NCI-H446 (cell line): ENCODE measurements around the gene MEA1.
A peak's percentile ranks its signal among the peaks of the same experiment; 100 is the strongest.

Source experiments
- DNase-seq, 2 experiments: peaks; one replicate each; lab custom pipeline; 2025; lab: John Stamatoyannopoulos, UW

The MEA1 gene

DNA sequence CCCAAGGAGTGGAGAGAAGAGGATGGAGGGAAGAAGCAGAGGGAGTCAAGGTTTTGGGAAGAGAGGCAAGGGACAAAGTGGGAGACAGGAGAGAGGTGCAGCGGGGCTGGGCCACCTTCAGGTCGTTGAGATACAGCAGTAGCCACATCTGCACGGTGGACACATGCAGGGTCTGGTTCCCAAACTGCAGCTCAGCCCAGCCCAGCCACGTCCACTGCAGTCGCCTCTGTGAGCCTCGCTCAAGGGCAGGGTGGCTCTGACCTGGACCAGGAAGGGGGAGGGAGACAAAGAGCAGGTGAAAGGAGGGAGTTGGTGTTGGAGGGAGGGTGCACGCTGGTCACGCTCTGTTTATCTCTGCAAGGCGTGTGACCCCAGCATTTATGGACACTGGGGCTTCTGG is 25.0 kb upstream of the MEA1 start:
- no peak for DNase-seq

DNA sequence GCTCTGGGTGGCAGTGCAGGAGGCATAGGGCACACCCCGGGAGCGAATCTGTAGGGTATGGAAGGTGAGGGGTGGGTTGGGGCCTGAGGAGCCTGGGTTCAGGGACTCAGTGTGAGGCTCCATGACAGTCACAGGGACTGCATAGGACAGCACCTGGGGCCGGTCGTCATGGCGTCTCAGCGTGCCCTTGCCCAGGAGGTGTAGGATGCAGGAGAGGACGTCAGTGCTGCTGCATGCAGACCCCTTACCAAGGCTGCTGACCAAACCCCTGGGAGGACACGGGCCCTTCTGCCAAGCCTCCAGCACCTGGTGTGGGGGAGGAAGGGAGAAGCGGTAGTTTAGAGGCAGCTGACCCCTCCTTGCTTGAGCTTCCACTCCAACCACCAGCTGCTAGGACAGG is 24.0 kb upstream of the MEA1 start:
- DNase-seq: no peak

DNA sequence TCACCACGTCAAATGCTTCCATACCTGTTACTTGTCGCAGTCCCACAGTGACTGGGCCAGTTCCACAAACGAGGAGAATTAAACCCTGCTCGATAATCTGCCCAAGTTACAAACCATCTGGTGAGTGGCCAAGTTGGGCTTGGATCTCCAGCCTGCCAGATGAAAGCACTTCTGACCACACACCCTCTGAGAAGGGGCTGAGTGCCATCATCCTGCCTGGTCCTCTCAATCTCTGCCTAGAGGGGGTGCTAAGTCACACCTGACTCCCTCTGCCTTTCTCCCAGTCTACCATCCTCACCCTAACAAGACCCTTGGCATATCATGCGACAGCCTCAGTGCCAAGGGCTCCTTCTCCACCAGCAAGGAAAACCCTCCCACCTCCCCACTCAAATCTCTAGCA is 23.5 kb upstream of the MEA1 start:
- no peak for DNase-seq

DNA sequence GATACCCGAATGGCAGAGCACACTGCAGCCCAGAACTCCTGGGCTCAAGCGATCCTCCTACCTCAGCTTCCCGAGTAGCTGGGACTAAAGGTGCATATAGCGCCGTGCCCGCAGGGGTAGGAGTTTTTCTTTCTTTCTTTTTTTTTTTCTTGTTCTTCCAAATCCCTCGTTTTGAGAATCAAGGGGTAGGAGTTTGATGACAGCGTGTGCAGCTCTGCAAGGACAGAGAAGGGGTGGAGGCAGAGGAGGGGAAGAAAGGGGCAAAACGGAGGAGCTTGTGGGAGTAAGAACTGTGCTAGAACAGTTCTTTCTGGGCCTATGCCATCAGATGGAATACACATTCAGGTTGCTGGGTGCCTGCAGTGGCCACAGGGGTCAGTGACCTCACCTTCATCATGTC is 23.0 kb upstream of the MEA1 start:
- DNase-seq: no peak

DNA sequence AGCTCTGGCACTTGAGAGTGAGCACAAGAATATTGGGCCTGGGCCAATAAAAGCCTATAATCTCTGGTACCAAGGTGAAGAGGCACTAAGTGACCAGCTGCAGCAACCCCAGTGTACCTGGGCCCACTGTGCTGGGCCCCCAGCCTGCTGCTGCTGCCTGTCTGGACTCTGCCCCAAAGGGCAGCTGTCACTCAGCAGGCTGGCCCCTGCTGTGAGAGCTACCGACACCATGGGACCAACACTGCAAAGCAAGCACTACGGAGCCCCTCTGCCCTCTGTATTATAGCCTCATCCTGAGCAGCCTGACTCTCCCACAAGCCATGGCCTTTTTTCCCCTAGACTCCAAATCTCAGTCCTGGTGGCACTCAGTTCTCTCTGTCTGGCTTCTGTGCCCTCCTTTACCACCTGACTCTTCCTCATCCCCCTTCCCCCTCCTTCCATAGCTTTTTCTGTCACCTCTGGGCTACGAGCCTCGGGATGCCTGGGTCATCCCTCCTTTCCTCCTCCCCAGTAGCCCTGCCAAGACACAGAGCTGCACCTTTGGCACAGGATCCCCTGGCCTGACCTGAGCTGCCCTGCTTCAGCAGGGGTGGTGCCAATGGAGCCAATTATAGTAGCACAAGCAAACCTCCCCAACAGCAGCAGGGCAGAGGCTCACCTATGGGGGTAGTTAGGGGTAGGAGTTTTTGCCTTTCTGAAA is 21.9 kb upstream of the MEA1 start:
- no peak for DNase-seq

DNA sequence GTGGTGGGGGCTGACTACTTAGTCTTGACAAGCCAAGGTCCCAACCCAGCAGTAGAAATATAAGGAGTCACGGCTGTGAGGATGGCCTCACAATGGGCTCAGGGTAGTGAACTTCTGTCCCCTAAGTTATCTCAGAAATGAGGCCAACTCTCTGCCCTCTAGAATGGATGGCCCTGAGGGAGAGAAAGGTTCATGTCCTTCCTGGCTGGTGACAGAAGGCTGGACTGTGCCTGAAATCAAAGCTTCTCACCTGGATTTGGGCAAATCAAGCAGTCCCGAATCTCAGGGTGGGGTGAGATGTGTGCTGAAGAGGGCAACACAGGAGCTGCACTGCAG is 20.4 kb upstream of the MEA1 start:
- no peak for DNase-seq

DNA sequence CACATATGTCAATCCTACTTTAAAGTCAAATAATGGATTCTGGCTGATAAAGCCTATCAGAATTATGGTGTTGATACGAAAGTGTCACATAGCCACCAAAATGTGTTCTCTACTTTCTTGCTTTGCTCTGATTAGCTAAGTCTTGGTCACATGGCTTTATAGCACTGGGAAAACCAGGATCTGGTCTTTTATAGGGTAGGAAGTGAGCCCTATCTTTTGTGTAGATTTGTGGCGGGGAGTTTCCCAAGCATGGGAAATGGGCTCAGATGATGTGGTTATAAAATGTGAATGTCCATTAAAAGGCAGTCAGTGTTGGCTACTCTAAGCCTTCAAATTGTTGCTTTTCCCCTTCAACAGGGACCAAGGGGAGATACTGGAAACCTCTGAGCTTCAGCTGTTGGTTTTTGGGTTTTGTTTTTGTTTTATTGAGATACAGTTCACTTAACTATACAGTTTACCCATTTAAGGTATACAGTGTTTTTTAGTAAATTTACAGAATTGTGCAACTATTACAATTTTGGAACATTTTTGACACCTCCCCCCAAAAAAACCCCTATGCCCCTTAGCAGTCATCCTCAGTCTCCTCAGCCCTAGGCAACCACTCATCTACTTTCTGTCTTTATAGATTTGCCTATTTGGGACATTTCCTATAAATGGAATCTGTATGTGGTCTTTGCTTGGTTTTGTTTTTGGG is 19.9 kb upstream of the MEA1 start:
- DNase-seq: no peak

DNA sequence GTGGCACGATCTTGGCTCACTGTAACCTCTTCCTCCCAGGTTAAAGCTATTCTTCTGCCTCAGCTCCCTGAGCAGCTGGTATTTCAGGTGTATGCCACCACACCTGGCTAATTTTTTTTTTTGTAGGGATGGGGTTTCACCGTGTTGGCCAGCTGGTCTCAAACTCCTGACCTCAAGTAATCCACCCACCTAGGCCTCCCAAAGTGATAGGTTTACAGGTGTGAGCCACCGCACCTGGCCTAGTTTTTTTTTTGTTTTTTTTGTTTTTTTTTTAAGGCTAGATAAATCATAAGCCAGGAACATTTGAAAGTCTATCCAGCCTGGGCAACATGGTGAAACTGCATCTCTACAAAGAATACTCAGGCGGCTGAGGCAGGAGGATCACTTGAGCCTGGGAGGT is 18.6 kb upstream of the MEA1 start:
- no peak for DNase-seq

DNA sequence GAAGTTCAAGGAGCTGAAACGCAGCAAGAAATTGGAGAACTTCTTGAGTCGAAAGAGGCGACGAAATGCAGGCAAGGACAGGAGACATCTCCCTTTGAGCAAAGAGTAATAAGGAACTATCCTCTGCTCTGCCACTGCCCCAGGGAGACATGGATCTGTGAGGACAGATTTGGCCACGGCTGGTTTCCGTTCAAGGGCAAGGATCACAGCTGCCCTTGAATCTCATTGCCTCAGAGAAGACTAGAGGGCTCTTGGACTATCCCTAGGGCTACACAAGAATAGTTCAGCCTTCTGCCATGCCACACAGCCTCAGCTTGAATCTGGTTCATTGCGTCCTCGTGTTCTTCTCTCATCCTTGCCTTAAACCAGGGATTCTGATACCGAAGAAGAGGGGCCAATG is 15.4 kb upstream of the MEA1 start:
- DNase-seq: no peak

DNA sequence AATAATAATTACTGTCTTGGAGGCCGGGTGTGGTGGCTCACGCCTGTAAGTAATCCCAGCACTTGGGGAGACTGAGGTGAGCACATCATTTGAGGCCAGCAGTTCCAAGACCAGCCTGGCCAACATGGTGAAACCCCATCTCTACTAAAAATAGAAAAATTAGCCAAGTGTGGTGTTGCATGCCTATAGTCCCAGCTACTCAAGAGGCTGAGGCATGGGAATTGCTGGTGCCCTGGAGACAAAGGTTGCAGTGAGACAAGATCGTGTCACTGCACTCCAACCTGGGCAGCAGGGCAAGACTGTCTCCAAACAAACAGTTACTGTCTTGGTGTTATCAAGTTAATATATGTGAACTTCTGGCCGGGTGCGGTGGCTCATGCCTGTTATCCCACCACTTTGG is 12.6 kb upstream of the MEA1 start:
- no peak for DNase-seq

DNA sequence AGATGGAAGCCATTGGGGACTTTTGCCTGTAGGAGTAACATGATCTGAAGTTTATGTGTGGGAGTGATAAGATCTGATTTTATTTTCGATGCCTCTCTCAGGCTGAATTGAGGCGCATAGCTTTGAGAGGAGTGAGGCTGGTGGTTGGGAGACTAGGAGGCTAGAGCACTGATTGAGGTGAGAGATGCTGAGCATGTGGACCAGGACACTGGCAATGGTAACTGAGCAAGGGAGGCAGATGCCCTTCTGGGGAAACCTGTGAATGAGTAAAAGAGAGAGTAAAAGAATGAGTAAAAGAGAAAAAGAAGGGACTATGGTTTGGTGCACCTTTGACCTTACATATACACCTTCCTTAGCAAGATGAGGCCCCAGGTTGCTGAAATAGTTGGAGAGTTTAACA is 10.7 kb upstream of the MEA1 start:
- no peak for DNase-seq

DNA sequence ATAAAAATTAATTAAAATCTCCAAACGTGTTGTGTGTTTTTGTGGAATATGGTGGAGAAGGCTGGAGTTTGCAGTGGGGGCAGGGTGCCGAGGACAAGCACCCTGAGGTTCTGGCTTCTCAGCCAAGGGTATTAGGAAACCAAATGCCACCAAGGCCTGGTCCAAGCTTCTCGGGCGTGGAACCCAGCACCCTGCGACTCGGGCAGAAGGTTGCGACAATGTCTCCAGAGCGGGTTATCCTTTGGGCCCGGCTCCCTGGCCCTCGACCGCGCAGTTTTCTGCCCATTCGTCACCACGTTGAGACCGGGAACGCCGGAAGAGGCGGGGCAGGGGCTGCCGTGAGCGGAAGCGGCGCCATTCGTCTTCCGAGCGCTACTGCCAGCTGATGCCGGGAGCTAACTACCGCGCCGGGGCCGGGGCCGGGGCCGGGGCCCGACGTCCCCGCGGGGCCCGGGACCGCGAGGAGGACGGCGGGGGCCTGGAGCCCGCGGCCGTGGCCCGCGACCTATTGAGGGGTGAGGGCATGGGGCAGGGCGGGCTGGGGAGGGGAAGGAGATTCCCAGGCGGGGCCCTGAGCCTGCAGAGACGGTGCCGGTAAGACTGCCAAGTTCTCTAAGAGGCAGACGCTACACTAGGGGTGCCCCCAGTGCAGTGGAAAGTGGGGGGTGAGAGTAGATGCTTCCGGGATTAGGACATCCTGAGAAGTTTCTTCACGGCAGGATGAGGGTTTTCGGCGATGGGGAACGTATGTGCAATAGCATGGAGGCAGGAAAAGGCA is 7.7 kb upstream of the MEA1 start, which contains the start of gene RRP36:
Gene RRP36 (plus strand): TSS at position 354 of the 778 bp plus-strand sequence. CDS start 32 bp downstream, at position 386.
- peak; percentile 40 to 82 for DNase-seq

DNA sequence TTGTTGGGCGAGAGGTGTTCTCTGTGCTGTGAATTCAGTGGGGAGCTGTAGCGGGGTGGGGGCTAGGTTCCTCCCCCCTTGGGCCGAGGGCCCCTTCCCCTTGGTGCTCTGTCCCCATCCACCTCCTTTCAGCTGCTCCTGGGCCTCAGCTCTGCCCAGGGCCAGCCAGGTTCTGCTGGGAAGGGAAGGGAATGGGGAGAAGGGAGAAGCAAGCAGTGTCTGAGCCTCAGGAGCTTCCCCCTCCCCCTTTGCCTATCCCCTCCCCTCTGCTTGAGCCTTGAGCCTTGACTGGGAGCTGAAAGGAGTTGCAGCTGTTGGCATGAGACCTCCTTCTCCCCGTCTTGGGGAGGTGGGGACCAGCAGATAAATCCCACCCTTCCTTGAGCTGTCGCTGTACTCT is 7.1 kb upstream of the MEA1 start:
- DNase-seq: no peak

DNA sequence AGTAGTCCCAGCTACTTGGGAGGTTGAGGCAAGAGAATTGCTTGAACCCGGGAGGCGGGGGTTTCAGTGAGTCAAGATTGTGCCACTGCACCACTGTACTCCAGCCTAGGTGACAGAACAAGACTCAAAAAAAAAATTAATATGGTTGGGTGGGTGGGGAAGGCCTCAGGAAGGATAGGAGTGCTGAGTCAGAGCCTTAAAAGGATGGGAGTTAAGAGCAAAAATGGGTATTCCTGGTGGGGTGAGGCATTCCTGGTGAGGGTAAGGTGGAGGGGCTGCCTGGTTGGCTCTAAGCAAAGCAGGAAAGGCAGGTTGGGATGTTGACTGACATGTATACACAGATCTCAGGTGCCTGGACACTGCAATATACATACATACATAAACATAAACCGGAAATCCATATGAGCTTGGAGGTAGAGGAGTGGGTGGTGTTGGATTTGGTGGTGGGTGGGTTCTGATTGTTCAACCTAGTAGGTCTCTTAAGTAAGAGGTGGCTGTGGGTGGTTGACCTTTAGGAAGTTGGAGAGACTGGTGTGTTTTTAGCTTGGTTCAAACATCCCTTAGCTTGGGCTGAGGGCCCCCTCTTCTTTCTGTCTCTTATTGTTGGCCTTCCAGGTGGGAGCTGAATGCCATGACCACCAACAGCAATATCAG is 6.4 kb upstream of the MEA1 start:
- DNase-seq: no peak

DNA sequence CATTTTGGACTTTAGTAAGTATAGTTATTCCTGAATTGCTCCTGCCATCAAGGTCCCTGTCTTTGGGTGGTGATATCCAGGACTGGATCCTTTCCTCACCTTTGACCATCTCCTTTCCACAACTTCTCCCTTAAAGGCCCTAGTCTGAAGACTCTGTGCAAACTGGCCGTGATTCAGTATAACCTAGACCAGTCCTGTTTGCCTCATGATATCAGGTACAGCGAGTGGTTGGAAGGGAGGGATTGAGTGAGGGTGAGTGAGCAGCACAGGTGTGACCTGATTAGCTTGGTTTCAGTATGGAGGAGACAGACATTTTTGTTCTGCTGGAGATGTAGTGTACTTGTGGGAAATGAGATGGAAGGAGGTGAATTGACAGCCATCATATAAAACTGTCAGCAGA is 5.4 kb upstream of the MEA1 start:
- DNase-seq: no peak

DNA sequence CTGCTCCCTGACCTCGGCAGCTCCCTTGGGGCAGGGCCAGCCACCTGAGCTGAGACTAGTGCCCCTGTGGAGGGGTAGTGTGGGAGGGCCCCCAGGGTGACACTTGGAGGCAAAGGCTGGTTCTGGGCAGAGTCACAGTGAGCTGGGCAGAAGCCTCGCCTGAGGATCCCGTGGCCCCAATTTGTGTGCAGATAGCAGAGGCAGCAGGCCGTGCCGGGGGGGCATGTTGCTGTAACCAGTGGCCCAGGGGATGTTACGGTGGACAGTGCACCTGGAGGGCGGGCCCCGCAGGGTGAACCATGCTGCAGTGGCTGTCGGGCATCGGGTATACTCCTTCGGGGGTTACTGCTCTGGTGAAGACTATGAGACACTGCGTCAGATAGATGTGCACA is 3.2 kb upstream of the MEA1 start:
- DNase-seq: no peak

DNA sequence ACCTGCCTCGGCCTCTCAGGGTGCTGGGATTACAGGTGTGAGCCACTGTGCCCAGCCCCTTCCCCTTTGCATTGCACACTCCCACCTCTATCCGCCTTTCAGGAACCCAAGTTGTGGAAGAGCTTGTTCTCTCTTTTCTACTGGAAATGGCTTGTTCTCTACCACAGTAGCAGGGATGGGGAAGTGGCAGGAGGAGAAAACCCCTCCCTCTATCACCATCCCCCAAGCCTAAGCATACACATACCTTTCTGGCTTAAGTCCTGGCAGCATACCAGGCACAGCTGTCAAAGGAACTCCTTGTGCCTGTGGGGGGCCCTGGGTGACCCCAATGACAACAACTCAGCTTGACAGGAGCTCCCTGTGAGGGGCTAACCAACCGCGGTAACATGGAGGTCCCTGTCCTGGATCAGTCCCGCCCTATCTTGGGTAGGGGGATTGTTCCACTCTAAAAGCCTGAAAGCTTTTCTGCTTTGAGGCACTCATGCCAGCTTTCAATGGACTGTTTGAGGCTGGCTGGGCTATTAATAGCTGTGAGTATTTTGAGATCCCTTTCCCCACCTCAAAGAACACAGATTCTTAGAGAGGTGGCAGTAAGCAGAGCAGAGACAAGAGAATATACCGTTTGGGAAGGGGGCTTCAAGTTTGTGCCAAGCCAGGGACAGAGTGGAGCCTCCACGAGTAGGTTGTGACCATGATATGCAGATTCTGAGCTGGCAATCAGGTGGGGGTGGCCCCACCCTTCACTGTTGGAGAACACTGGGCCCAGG is 2.6 kb upstream of the MEA1 start:
- DNase-seq: no peak

DNA sequence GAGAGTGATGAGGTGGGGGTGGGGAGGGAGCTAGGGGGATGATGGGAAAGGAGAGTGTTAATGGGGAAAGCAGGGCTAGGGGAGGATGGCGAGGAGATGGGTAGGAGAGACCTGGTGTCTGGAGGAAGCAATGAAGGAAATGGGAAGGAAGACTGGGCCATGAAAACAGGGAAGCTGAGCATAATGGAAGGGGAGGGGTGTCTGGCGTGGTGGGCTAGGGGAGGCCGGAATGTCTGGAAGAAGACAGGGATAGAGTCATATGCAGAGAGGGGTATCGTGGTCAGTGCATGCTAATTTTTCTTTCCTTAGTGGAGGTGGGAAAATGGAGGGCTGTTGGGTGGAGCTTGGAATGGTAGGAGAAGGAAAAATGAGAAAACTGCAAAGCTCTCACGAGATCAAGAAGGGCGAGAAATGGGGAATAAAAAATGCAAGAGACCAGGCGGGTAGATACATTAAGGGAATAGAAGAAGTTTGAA is 726 bp upstream of the MEA1 start:
- DNase-seq: no peak

DNA sequence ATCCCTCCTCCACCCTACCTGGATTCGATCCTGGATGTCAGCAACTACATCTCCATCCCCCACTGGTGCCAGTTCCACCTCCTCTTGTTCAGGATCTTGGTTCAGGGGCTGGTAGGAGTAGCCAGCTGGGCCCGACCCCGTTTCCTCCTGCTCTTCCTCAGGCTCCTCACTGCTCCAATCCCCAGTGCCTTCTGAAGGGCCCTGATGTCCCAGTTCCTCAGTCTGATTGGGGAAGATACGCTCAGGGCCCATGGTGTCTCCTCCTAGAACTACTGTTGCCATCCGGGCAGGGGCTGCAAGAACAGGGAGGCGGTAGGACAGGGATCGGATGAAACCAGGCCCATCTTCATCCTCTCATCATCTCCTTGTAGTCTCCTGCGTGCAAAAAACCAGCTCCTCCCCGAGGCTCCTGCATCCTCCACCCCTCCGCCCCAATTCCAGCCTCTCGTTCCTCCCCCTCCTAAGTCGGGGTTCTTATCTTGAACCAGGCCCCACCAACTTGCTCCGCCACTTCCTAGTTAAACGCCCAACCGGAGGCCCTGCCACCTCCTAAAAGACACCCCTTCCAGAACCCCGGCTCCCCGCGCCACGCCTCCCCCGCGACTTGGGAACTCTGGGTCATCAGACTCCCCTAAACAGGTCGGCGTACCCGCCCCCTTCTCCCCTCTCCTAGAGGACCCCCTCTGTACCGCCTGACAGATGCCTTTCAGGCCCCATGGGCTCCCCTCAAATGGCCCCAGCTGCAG is 476 bp downstream of the MEA1 start:
- peak in 1 of 2 experiments; percentile 53 for DNase-seq

DNA sequence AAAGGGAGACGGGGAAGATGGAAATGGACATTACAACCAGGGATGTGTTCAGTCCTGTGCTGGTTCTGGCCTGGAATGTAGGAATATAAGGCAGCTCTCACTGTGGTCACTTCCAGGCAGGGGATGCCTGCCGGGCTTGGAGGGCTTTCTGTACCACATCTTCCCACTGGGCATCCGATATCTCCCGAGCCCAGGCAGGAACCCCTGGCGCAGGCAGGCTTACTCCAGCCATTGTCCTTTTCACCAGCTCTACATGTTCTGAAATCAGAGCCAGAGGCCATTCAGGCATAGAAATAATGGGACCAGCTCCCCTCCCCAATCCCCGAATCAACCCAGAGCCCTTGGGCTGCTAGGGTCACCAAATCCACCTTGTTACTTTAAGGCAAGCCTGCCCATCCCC is 1.4 kb downstream of the MEA1 start:
- DNase-seq: no peak

DNA sequence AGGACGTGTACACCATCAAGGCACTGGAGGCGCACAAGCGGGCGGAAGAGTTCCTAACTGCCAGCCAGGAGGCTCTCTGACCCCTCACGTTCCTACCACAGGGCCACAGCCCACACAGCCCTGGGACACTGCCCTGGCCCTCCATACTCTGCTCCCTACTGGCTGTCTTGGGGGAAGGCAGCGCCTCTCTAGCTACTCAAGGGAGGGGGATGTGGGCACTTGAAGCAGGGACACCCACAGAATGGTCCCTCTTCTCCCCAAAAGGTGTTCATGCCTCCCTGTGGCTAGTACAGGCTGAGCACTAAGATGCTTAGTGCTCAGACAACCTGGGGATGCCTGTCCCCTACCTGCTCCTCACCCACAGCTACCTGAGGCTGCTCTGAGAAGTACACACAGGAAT is 2.5 kb downstream of the MEA1 start:
- no peak for DNase-seq
